ENCODE results near the gene PHTF2.
"Not testable (repeated sequence)": the region's sequence is repeated elsewhere in the genome, so short reads cannot be mapped to it uniquely, and the experiment has no call there.

DNA sequence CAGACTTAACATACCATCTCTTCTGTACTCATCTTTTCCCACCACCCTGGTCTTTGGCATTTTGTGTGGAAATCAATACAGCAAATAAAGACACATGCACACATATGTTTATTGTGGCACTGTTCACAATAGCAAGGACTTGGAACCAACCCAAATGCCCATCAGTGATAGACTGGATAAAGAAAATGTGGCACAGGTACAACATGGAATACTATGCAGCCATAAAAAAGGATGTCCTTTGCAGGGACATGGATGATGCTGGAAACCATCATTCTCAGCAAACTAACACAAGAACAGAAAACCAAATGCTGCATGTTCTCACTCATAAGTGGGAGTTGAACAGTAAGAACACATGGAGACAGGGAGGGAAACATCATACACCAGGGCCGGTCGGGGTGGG lies 37.9 kb downstream of the PHTF2 start:
- TF ChIP-seq, protein P1, sequence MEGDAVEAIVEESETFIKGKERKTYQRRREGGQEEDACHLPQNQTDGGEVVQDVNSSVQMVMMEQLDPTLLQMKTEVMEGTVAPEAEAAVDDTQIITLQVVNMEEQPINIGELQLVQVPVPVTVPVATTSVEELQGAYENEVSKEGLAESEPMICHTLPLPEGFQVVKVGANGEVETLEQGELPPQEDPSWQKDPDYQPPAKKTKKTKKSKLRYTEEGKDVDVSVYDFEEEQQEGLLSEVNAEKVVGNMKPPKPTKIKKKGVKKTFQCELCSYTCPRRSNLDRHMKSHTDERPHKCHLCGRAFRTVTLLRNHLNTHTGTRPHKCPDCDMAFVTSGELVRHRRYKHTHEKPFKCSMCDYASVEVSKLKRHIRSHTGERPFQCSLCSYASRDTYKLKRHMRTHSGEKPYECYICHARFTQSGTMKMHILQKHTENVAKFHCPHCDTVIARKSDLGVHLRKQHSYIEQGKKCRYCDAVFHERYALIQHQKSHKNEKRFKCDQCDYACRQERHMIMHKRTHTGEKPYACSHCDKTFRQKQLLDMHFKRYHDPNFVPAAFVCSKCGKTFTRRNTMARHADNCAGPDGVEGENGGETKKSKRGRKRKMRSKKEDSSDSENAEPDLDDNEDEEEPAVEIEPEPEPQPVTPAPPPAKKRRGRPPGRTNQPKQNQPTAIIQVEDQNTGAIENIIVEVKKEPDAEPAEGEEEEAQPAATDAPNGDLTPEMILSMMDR (IDR thresholded peaks at IDR 0.05): not testable (repeated sequence)
- not testable (repeated sequence) for TF ChIP-seq POLR2A (IDR thresholded peaks at IDR 0.05)

Measured in testis (tissue), 2 donors.